GM12878 (cell line): Measurements from ENCODE around the gene SERTAD2. TPM values are rescaled to one million over a fixed set of nuclear protein-coding genes. Genes with fewer than 3 reads are reported as not detected.

ENCODE experiments used
- E2F4 ChIP-seq: IDR thresholded peaks from 2 replicates; pipeline ENCODE4 v1.6.1; 2012; ENCODE audit warnings: low read depth, low read length, improper control_type of control experiment
- KAT2A ChIP-seq: conservative IDR thresholded peaks from 2 replicates; pipeline ENCODE4 v1.6.1; 2011; ENCODE audit warnings: low read depth, low read length; ENCODE audit not compliant: control insufficient read depth
- MTA2 ChIP-seq: fragments of 450-650 bp; IDR thresholded peaks from 2 replicates; pipeline ENCODE4 v1.6.1; 2016; ENCODE audit warnings: low read depth, mild to moderate bottlenecking, moderate library complexity
- MTA3 ChIP-seq: IDR thresholded peaks from 2 replicates; pipeline ENCODE4 v1.6.1; 2012; ENCODE audit warnings: low read length, inconsistent platforms, borderline replicate concordance
- NFIC ChIP-seq: IDR thresholded peaks from 2 replicates; pipeline ENCODE4 v1.6.1; 2012; ENCODE audit warnings: low read depth, mild to moderate bottlenecking, inconsistent platforms, low read length, moderate library complexity
- PBX3 ChIP-seq: IDR thresholded peaks from 2 replicates; pipeline ENCODE4 v1.6.1; 2011; ENCODE audit warnings: mild to moderate bottlenecking, low read depth, low read length, moderate library complexity; ENCODE audit not compliant: insufficient replicate concordance
- PKNOX1 ChIP-seq: fragments of 450-650 bp; IDR thresholded peaks from 2 replicates; pipeline ENCODE4 v1.6.1; 2016; ENCODE audit warnings: mild to moderate bottlenecking
- POU2F2 ChIP-seq: IDR thresholded peaks from 3 replicates; pipeline ENCODE4 v1.6.1; 2011; ENCODE audit warnings: low read depth, mild to moderate bottlenecking, low read length, borderline replicate concordance
- RAD21 ChIP-seq: IDR thresholded peaks from 2 replicates; pipeline ENCODE4 v1.6.1; 2011; ENCODE audit warnings: mild to moderate bottlenecking, low read depth, low read length, moderate library complexity; ENCODE audit not compliant: insufficient read depth
- RUNX3 ChIP-seq: IDR thresholded peaks from 2 replicates; pipeline ENCODE4 v1.6.1; 2012; ENCODE audit warnings: low read length, inconsistent platforms
- SIX5 ChIP-seq: IDR thresholded peaks from 2 replicates; pipeline ENCODE4 v1.6.1; 2011; ENCODE audit warnings: mild to moderate bottlenecking, low read depth, low read length, moderate library complexity; ENCODE audit not compliant: severe bottlenecking
- TCF7 ChIP-seq: IDR thresholded peaks from 2 replicates; pipeline ENCODE4 v1.6.1; 2014; ENCODE audit warnings: antibody characterized with exemption, borderline replicate concordance
- polyA plus RNA-seq, 11 experiments: library from polyadenylated mRNA; depleted of rRNA in 4 of 11; unstranded in 6 of 11; stranded (reverse) in 5 of 11; fragments of >200 nt; fragmentation: Nextera tagmentation in 4 of 11; fragmentation: Illumina TruSeq in 1 of 11; extraction: Ambion mirVana in 4 of 11; extraction: Trizol in 1 of 11; gene quantifications; 1 replicate in 1 of 11; 2 replicates in 10 of 11; pipeline versions ENCODE4 v1.2.1 to v1.2.3, GENCODE V29; 2011 to 2016; ENCODE audit warnings: inconsistent platforms in 2 of 11, missing spikeins in 2 of 11, low read depth in 1 of 11
- total RNA-seq, 4 experiments: library from RNA; depleted of rRNA in 3 of 4; stranded (reverse); fragments of >200 nt in 3 of 4; fragmentation: Illumina TruSeq in 1 of 4; extraction: Trizol in 1 of 4; gene quantifications; 2 replicates each; pipeline versions ENCODE4 v1.2.1 to v1.2.3, GENCODE V29; 2013 to 2021

SERTAD2 gene
- total and polyA plus RNA-seq, 10 of the 15 experiments (the other 5 are each of a cell fraction or from before 2014, with no cell fraction given) = 7.9 to 28.7 (median 20.1) TPM

- no peak for TF ChIP-seq PKNOX1
- 0 out of 2 replicates have a peak, but pooled peaks have one; percentile 5 for TF ChIP-seq RAD21
- no peak for TF ChIP-seq TCF7
- no peak for TF ChIP-seq E2F4
- peak; percentile 35 for TF ChIP-seq PBX3
- peak; percentile 90 for TF ChIP-seq RUNX3
- TF ChIP-seq SIX5 = no peak
- peak; percentile 51; the same call in 1 of the 2 replicates for TF ChIP-seq MTA3
- TF ChIP-seq NFIC = peak; percentile 77
- peak; percentile 37; the same call in 1 of the 3 replicates for TF ChIP-seq POU2F2
- TF ChIP-seq MTA2 = peak; percentile 53; the same call in 1 of the 2 replicates
- no peak for TF ChIP-seq KAT2A
These were observed 17.5 kb downstream of the SERTAD2 start (continued) for GRCh38 chr2:64635976-64636911.
